Measurements from ENCODE around the gene CIDEB. TPM values are rescaled to one million over a fixed set of nuclear protein-coding genes. Genes with fewer than 3 reads are reported as not detected.

CIDEB gene
- total and polyA plus RNA-seq, 2 of the 8 experiments (the other 6 are each of a cell fraction or from before 2014, with no cell fraction given): 0.11 TPM; not detected in 1

GRCh38 chr14:24332268-24332993 lies 24.7 kb upstream of the CIDEB start (continued):
- TF ChIP-seq USF2 (IDR thresholded peaks at IDR 0.05; ENCODE audit: low read length) (no peak), ATF2 (IDR thresholded peaks at IDR 0.05; ENCODE audit: low read length) (no peak), ASH2L (IDR thresholded peaks at IDR 0.05; ENCODE audit: low read length) (peak; percentile 78), E2F6 (IDR thresholded peaks at IDR 0.05) (peak; percentile 95)
